Activated CD4-positive, CD25-positive, alpha-beta regulatory T cell treated with anti-CD3 and anti-CD28 coated beads, Interleukin-2, amount 50 U/mL, for 16 hours (primary cell): Measurements from ENCODE around the gene RBM43.

Experiments
- DNase-seq: peaks from one replicate; pipeline ENCODE4 v3.0.0-alpha.2; 2020; ENCODE audit warnings: low read depth, low spot score

Gene RBM43

DNA sequence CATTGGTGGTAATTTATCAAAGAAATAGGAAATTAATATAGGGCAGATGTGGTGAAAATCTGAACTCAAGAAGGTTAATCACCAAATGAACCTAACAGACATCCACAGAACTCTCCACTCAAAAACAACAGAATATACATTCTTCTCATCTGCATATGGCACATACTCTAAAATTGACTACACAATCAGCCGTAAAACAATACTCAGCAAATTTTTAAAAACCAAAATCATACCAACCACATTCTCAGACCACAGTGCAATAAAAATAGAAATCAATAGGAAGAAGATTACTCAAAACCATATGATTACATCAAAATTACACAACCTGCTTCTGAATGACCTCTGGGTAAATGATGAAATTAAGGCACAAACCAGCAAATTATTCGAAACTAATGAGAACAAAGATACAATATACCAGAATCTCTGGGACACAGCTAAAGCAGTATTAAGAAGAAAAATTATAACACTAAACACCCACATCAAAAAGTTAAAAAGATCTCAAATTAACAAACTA, 31.0 kb downstream of the RBM43 start:
- DNase-seq, result no peak

DNA sequence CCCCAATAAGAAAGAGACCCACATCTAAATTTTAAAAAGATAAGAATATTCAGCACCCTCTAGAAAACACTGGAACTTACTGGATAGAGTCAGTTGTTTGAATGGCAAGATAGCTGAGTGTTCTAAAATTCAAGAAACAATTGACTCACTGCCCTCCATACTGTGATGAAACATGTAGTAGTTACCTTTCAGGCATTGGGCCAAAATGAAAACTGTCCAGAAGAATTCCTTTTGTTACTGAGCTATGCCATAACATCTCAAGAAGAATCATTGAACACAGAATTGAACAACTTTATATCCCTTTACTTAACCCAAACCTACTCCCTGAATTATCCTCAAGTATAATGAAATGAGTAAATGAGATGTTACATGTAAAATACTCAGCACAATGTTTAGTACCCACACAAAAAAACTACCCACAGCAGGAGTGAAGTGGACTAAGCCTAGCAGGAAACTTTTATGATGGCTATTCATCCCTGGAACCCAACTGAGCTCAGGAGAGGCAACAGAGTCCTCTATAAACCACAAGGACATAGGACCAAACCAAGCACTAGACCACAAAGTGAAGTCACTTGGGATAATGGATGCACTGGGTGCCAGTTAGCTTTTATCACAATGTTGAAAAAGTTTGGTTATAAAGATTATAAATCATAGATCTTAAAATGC, 32.7 kb downstream of the RBM43 start:
- DNase-seq, result no peak

GRCh38 chr2:151217343-151217742, 44.3 kb downstream of the RBM43 start:
- no peak for DNase-seq

- DNase-seq, result no peak
Measured at GRCh38 chr2:151207100-151207499, 54.6 kb downstream of the RBM43 start.

DNA sequence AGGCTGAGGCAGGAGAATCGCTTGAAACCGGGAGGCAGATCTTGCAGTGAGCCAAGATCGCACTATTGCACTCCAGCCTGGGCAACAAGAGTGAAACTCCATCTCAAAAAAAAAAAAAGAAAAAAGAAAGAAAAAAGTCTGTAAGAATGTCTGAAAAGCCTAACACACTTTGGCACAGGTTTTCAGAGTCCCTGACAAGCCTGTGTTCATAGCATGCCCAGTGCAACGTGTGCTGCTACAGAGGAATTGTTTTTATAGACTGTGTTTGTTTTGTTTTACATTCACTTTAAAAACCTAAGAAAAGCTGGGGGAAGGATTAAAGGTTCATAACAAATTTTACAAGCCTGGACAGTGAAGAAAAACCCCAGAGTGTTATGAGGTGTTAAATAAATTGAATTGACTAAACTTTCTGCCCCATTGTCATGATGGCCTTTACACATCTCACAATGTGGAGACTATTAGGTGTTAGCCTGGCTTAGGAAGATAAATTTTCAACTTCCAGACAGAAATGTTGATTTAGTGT, 55.2 kb downstream of the RBM43 start:
- no peak for DNase-seq

GRCh38 chr2:151205571-151205970, 56.1 kb downstream of the RBM43 start:
- DNase-seq, result no peak

DNA sequence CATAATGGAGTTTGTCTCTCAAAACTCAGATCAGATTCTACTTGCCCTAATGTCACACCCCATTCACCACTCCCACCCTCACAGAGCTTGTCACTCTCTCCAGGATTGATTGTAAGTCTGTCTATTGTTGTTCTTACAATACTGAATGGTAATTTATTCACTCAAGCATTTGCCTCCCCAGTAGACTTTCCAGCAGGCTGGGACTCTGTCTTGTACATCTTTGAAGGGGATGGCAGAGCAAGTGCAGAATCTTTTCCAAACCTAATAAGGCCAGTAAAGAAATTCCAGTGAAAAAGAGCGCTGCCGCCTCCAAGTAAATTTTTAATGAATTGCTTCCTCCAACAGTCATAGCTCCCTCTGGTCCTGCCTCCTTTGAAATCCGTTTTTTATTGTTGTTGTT, 56.9 kb downstream of the RBM43 start:
- DNase-seq, result no peak

DNA sequence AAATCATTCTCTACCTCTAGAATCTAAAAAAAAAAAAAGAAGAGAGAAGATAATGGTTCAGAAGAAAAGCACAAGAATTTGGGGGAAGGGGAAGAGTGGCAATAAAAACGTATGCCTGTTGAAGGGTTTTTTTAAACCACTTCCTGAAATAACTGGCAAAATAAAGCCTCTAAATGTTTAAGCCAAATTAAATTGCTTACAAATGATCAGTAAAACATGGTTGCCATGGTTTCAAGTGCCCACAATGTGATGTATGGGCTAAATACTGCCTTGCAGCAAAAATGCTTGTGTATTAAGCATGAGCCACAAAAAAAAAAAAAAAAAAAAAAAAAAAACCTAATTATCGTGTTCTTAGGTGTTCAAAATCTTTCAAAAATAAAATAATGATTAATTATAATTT, 60.8 kb downstream of the RBM43 start:
- no peak for DNase-seq

GRCh38 chr2:151200277-151200676, 61.4 kb downstream of the RBM43 start:
- DNase-seq, result no peak

- no peak for DNase-seq
Measured at GRCh38 chr2:151198645-151199044, 63.0 kb downstream of the RBM43 start.
